ENCODE measurements around the gene VRK2.

DNA sequence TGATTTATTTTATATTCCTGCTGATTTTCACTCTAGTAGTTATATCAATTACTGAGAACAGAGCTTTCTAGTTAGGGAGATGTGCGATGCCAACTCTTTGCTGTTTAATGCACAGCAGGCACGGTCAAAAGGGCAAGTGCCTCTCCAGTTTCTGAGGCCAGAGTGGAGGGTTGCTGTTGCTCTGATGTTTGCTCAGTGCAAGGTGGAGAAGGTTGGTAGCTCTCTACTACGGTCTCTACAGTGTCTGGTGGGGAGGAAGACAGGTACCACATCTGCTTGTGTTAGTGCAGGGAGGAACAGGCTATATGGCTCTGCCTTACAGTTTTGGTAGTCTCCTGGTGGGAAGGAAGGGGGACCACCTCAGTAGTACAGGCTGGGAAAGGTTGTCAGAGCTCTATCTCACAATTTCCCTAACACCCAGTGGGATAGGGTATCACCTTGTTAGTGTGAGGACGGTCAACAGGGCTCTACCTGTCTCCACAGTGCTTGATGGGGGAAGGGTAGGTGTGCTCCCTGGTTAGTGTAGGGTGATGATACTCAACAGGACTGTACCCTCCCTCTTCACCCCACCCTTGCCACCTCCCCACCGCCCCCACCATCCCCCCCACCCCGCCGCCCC, 108.7 kb downstream of the VRK2 start:
- TF ChIP-seq, protein P1, sequence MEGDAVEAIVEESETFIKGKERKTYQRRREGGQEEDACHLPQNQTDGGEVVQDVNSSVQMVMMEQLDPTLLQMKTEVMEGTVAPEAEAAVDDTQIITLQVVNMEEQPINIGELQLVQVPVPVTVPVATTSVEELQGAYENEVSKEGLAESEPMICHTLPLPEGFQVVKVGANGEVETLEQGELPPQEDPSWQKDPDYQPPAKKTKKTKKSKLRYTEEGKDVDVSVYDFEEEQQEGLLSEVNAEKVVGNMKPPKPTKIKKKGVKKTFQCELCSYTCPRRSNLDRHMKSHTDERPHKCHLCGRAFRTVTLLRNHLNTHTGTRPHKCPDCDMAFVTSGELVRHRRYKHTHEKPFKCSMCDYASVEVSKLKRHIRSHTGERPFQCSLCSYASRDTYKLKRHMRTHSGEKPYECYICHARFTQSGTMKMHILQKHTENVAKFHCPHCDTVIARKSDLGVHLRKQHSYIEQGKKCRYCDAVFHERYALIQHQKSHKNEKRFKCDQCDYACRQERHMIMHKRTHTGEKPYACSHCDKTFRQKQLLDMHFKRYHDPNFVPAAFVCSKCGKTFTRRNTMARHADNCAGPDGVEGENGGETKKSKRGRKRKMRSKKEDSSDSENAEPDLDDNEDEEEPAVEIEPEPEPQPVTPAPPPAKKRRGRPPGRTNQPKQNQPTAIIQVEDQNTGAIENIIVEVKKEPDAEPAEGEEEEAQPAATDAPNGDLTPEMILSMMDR (IDR thresholded peaks at IDR 0.05), result no peak
- TF ChIP-seq POLR2A (IDR thresholded peaks at IDR 0.05), result no peak
- TF ChIP-seq POLR2AphosphoS5 (IDR thresholded peaks at IDR 0.05), result no peak
